CD4-positive, alpha-beta T cell (primary cell): ENCODE data around the gene PRPF18. TPM values are rescaled to one million over a fixed set of nuclear protein-coding genes. Genes with fewer than 3 reads are reported as not detected.

Experiments
- ATAC-seq: fragments of 200-7000 bp; cut with Tn5 transposase; one replicate; pipeline ENCODE4 v1.10.0; 2022; ENCODE audit warnings: mild to moderate bottlenecking; ENCODE audit not compliant: poor library complexity
- CTCF ChIA-PET: fragments of 350-600 bp; sonication (Branson Sonifier 250); formaldehyde crosslinking; loops from one replicate; lab custom pipeline; 2021; ENCODE audit warnings: antibody characterized with exemption, inconsistent platforms; lab: Charles Lee
- POLR2A ChIA-PET: fragments of 350-600 bp; sonication (Branson Sonifier 250); formaldehyde crosslinking; loops from one replicate; lab custom pipeline; 2021; ENCODE audit warnings: antibody characterized with exemption, inconsistent platforms; lab: Charles Lee
- DNase-seq, 14 experiments: peaks; one replicate each; pipeline ENCODE4 v3.0.0-alpha.2; 2013 to 2020; ENCODE audit warnings: mixed read lengths in 2 of 14
- H3K27ac ChIP-seq, 2 donors: one replicate each; pipeline versions ENCODE4 v1.5.1 to v1.7.0; 2013; ENCODE audit warnings: low read length in 2 of 2, low read depth in 1 of 2, mild to moderate bottlenecking in 1 of 2
- H3K27me3 ChIP-seq, 2 experiments: 1 replicate in 1 of 2; 2 replicates in 1 of 2; pipeline versions ENCODE4 v1.6.1 to v1.7.0; 2013; ENCODE audit warnings: low read length in 2 of 2, control low read depth in 1 of 2, mild to moderate bottlenecking in 1 of 2, moderate library complexity in 1 of 2; ENCODE audit not compliant: insufficient read depth in 2 of 2, control insufficient read depth in 1 of 2
- H3K36me3 ChIP-seq: one replicate; pipeline ENCODE4 v1.6.1; 2013; ENCODE audit warnings: low read length, control low read depth; ENCODE audit not compliant: insufficient read depth
- H3K4me1 ChIP-seq: one replicate; pipeline ENCODE4 v1.6.1; 2013; ENCODE audit warnings: low read length, control low read depth; ENCODE audit not compliant: insufficient read depth
- H3K4me3 ChIP-seq: one replicate; pipeline ENCODE4 v1.5.1; 2013; ENCODE audit warnings: mild to moderate bottlenecking, low read length, moderate library complexity
- H3K9me3 ChIP-seq, 2 experiments: 1 replicate in 1 of 2; 2 replicates in 1 of 2; pipeline versions ENCODE4 v1.6.1 to v1.7.0; 2013; ENCODE audit warnings: low read length in 2 of 2, mild to moderate bottlenecking in 2 of 2, control low read depth in 1 of 2, moderate library complexity in 1 of 2; ENCODE audit not compliant: control insufficient read depth in 1 of 2, insufficient read depth in 1 of 2
- H3K27ac Mint-ChIP-seq: one replicate; pipeline ENCODE4 v1.8.0; 2020; ENCODE audit warnings: mixed read lengths
- H3K27me3 Mint-ChIP-seq: one replicate; pipeline ENCODE4 v1.8.0; 2021; ENCODE audit warnings: mixed read lengths
- H3K36me3 Mint-ChIP-seq: one replicate; pipeline ENCODE4 v1.8.0; 2021; ENCODE audit warnings: low read depth, mixed read lengths
- H3K4me1 Mint-ChIP-seq: one replicate; pipeline ENCODE4 v1.8.0; 2021; ENCODE audit warnings: low read depth, mixed read lengths
- H3K4me3 Mint-ChIP-seq: one replicate; pipeline ENCODE4 v1.8.0; 2020; ENCODE audit warnings: mild to moderate bottlenecking, mixed read lengths
- H3K9me3 Mint-ChIP-seq: one replicate; pipeline ENCODE4 v1.8.0; 2020; ENCODE audit warnings: mixed read lengths
- intact Hi-C, 2 experiments: fragments of 100-400 bp; cut with DNase I in 1 of 2; cut with micrococcal nuclease in 1 of 2; formaldehyde crosslinking; loops; one replicate each; pipeline versions ENCODE4 v1.15.1 to v1.9.0; 2023 to 2025; cut with DNase I, micrococcal nuclease
- total RNA-seq, 174 experiments: library from RNA in 2 of 174; stranded (reverse) in 2 of 174; gene quantifications; one replicate each; pipeline ENCODE4 v1.2.3 and lab custom pipeline; 2021 to 2026
- TF ChIP-seq, protein P1 (sequence below): fragments of 200-600 bp; IDR thresholded peaks from one replicate; pipeline ENCODE4 v1.8.0; 2022; ENCODE audit warnings: antibody characterized with exemption, mild to moderate bottlenecking

Gene PRPF18
- total RNA-seq, 2 experiments from 2014 or later, result 20.7 to 22.7 TPM

DNA sequence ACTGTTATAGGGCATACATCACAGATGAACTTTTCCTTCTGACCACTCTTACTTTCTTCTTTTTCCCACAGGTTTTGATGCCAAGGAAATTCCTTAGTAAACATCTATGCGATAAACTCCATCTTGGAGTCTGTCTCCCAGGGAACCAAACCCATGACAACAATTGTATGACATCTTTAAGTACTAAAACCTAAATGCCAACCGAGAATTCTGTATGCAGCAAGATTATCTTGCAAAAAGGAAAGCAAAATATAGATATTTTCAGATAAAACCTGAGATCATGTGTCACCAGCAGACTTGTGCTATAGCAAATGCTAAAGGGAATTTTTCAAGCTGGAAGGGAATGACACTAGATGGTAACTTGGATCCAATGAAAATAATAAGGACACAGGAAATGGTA, 36.0 kb upstream of the PRPF18 start:
- DNase-seq (no peak), ATAC-seq (no peak)
- H3K27ac ChIP-seq, result no peak overlapping the region
- TF ChIP-seq, protein P1, sequence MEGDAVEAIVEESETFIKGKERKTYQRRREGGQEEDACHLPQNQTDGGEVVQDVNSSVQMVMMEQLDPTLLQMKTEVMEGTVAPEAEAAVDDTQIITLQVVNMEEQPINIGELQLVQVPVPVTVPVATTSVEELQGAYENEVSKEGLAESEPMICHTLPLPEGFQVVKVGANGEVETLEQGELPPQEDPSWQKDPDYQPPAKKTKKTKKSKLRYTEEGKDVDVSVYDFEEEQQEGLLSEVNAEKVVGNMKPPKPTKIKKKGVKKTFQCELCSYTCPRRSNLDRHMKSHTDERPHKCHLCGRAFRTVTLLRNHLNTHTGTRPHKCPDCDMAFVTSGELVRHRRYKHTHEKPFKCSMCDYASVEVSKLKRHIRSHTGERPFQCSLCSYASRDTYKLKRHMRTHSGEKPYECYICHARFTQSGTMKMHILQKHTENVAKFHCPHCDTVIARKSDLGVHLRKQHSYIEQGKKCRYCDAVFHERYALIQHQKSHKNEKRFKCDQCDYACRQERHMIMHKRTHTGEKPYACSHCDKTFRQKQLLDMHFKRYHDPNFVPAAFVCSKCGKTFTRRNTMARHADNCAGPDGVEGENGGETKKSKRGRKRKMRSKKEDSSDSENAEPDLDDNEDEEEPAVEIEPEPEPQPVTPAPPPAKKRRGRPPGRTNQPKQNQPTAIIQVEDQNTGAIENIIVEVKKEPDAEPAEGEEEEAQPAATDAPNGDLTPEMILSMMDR, result no peak
- peaks cover 10 to 26% of the 10 kb centered on the region in 2 experiments for H3K9me3 ChIP-seq
- H3K4me1 ChIP-seq, result no peaks in the 10 kb centered on the region
- Mint-ChIP-seq H3K27ac (no peak overlapping the region), H3K4me3 (no peak overlapping the region), H3K27me3 (peaks cover 63% of the 10 kb centered on the region), H3K9me3 (peaks cover 14% of the 10 kb centered on the region), H3K36me3 (no peaks in the 10 kb centered on the region), H3K4me1 (no peaks in the 10 kb centered on the region)
- ChIA-PET CTCF (no interaction called here), POLR2A (no interaction called here)
- intact Hi-C loops, result no loop called here
- no peaks in the 10 kb centered on the region for H3K36me3 ChIP-seq
- H3K4me3 ChIP-seq, result no peak overlapping the region
- H3K27me3 ChIP-seq, result peaks cover 6 to 12% of the 10 kb centered on the region in 2 experiments

DNA sequence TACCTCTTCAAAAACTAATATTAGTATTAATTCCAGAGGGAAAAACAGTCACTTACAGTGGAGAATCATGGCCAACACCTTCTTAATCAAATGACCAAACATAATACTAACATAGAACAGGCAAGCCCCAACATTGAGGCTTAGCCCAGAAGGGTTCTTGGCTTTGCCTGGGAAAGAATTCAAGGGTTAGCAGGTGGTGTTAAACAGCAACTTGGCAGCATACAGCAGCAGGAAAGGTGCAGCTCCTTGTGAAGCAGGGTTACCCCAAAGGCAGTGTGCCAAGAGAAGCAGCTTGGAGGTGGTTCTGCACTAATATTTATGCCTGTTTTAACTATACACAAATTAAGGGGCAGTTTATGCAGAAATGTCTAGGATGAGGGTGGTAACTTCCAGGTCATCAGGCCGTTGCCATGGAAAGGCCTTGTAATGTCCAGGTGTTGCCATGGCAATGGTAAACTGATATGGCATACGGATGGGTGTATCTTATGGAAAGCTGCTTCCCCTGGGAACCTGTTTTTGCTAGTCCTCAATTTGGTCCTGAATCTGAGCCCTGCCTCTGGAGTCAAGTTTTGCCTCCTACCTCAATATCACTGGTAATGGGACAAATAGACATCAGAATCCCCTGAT, 30.8 kb upstream of the PRPF18 start:
- H3K9me3 ChIP-seq, result peaks cover 4 to 5% of the 10 kb centered on the region in 2 experiments
- Mint-ChIP-seq H3K27ac (no peak overlapping the region), H3K4me3 (no peak overlapping the region), H3K27me3 (peaks cover 35% of the 10 kb centered on the region), H3K4me1 (no peaks in the 10 kb centered on the region), H3K9me3 (peaks cover 3% of the 10 kb centered on the region), H3K36me3 (no peaks in the 10 kb centered on the region)
- peaks cover 0 to 3% of the 10 kb centered on the region in 2 experiments for H3K27me3 ChIP-seq
- ATAC-seq (no peak), DNase-seq (no peak)
- H3K27ac ChIP-seq, result no peak overlapping the region
- TF ChIP-seq, protein P1, result no peak
- H3K36me3 ChIP-seq, result no peaks in the 10 kb centered on the region
- ChIA-PET POLR2A (no interaction called here), CTCF (no interaction called here)
- H3K4me1 ChIP-seq, result no peaks in the 10 kb centered on the region
- H3K4me3 ChIP-seq, result no peak overlapping the region
- intact Hi-C loops, result no loop called here

DNA sequence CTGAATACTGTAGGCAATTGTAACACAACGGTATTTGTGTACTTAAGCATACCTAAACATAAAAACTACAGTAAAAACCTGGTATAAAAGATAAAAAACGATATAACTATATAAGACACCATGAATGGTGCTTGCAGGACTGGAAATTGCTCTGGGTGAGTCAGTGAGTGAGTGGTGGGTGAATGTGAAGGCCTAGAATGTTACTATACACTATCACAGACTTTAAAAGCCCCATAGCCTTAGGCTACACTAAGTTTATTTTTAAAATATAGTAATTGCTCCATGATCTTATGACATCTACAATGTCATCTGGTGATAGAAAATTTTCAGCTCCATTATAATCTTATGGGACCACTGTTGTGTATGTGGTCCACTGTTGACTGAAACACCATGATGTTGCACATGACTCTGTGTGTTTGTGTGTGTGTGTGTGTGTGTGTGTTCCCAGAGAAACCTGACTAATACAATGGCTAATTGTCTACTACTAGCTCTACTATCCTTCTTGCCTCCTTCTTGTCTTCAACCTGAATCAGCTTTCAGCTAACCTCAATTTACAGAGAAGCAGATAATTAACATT, 27.6 kb upstream of the PRPF18 start:
- no peak for DNase-seq
- Histone ChIP-seq H3K27me3 (peaks cover 0 to 3% of the 10 kb centered on the region in 2 experiments), H3K36me3 (no peaks in the 10 kb centered on the region), H3K4me1 (no peaks in the 10 kb centered on the region), H3K27ac (no peak overlapping the region), H3K9me3 (no peaks in the 10 kb centered on the region), H3K4me3 (no peak overlapping the region)
- Mint-ChIP-seq H3K9me3 (no peaks in the 10 kb centered on the region), H3K27ac (no peak overlapping the region), H3K27me3 (peaks cover 14% of the 10 kb centered on the region), H3K4me3 (no peak overlapping the region), H3K36me3 (no peaks in the 10 kb centered on the region), H3K4me1 (no peaks in the 10 kb centered on the region)
- POLR2A ChIA-PET, result no interaction called here
- no peak for ATAC-seq
- intact Hi-C loops, result no loop called here
- TF ChIP-seq, protein P1, result no peak
- CTCF ChIA-PET, result no interaction called here
